Calu3 (cell line): Measurements from ENCODE around the gene ASAH2B. TPM values are rescaled to one million over a fixed set of nuclear protein-coding genes. Genes with fewer than 3 reads are reported as not detected.
"Not testable (repeated sequence)": the region's sequence is repeated elsewhere in the genome, so short reads cannot be mapped to it uniquely, and the experiment has no call there.

ENCODE experiments used
- Bru-seq: library from RNA; stranded (reverse); fragments of 400-500 nt; gene quantifications from one replicate; lab custom pipeline; 2021; lab: Mats Ljungman, UMichigan
- BruChase-seq, 2 experiments: library from RNA; stranded (reverse); fragments of 400-500 nt; gene quantifications; one replicate each; lab custom pipeline; 2021; lab: Mats Ljungman, UMichigan
- BruUV-seq: library from RNA; stranded (reverse); fragments of 400-500 nt; replicated peaks from 2 replicates; lab custom pipeline; 2021; lab: Mats Ljungman, UMichigan
- CTCF ChIA-PET: fragments of 300-600 bp; sonication (Branson Sonifier 250); formaldehyde crosslinking; loops from one replicate; lab custom pipeline; 2022; ENCODE audit warnings: antibody characterized with exemption; lab: Charles Lee
- DNase-seq: peaks from one replicate; pipeline ENCODE4 v3.0.0; 2022
- H3K27ac Mint-ChIP-seq: one replicate; pipeline ENCODE4 v1.8.0; 2022; ENCODE audit warnings: mixed read lengths; ENCODE audit not compliant: unreplicated experiment
- H3K27me3 Mint-ChIP-seq: one replicate; pipeline ENCODE4 v1.8.0; 2022; ENCODE audit warnings: mixed read lengths; ENCODE audit not compliant: unreplicated experiment
- H3K36me3 Mint-ChIP-seq: one replicate; pipeline ENCODE4 v1.8.0; 2022; ENCODE audit warnings: mild to moderate bottlenecking, moderate library complexity, mixed read lengths; ENCODE audit not compliant: insufficient read depth, unreplicated experiment
- H3K4me1 Mint-ChIP-seq: one replicate; pipeline ENCODE4 v1.8.0; 2022; ENCODE audit warnings: mild to moderate bottlenecking, low read depth, mixed read lengths; ENCODE audit not compliant: unreplicated experiment
- H3K4me3 Mint-ChIP-seq: one replicate; pipeline ENCODE4 v1.8.0; 2022; ENCODE audit warnings: mild to moderate bottlenecking, low read depth, moderate library complexity, mixed read lengths; ENCODE audit not compliant: unreplicated experiment
- H3K9me3 Mint-ChIP-seq: one replicate; pipeline ENCODE4 v1.8.0; 2022; ENCODE audit warnings: low read depth, mixed read lengths; ENCODE audit not compliant: unreplicated experiment
- intact Hi-C: fragments of 100-400 bp; cut with micrococcal nuclease; formaldehyde crosslinking; loops from one replicate; pipeline ENCODE4 v1.10.0; 2022; ENCODE audit not compliant: unreplicated experiment
- long read RNA-seq: library from polyadenylated mRNA; stranded (forward); transcript quantifications from one replicate; pipeline ENCODE4 v2.0.0, GENCODE V29; 2022
- total RNA-seq: library from RNA; stranded (reverse); gene quantifications from 2 replicates; pipeline ENCODE4 v1.2.3, GENCODE V29; 2022
- TF ChIP-seq, protein P1 (sequence below): fragments of 200-600 bp; IDR thresholded peaks from one replicate; pipeline ENCODE4 v1.8.0; 2022; ENCODE audit warnings: antibody characterized with exemption; ENCODE audit not compliant: unreplicated experiment

The ASAH2B gene
- total RNA-seq (4.1 and 5.4 TPM in 2 replicates), Bru-seq, nascent RNA (percentile 60 among the genes with signal in this experiment), BruChase-seq, experiment 1, labeled RNA remaining after a 6-hour chase (percentile 48 among the genes with signal in this experiment), BruChase-seq, experiment 2, labeled RNA remaining after a 2-hour chase (percentile 56 among the genes with signal in this experiment)
- long read RNA-seq, full-length matches to known transcripts: 7 of 7 reads
- long read RNA-seq, partial matches to known transcripts: 0 of 7 reads
- long read RNA-seq, other reads (novel, unspliced or antisense): 0 of 7 reads

DNA sequence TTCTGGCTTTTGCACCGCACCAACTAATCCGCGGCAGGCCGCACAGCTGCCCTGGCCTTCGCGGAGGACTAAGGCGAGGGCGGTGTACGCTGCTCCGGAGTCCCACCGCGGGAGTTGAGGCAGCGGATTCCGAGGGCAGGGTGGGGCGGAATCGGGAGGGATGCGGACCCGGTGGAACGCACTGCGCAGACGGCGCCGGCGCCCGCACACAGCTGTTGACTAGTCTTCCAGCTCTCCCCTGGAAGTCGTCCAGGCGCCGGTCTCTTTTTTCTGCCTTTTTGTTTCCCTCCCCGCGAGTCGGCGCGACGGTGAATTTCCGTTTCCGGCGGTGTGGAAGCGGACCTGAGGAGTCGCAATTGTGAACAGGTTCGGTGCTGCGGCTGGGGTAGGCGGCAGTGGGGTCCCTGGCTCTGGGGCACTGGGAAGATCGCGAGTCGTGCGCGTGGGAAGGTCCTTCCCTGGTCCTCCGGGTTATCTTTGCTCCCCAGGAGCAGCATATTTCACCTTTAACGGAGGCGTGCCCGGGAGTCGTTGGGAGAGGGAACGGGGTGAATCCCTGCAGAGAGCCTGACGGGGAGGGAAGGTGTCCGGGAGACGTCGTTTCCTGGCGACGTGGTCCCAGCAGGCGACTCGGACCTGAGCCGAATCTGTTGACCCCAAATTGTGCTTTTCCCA is at the start of gene ASAH2B:
ASAH2B (plus strand) TSS at position 319 of the 675 bp plus-strand sequence. CDS start 5,195 bp downstream, outside the sequence.
- peak within 1 kb of the TSS; percentile 91 for H3K27ac Mint-ChIP-seq
- H3K27me3 Mint-ChIP-seq: peaks cover 14% of the 10 kb centered on the region
- TF ChIP-seq, protein P1, sequence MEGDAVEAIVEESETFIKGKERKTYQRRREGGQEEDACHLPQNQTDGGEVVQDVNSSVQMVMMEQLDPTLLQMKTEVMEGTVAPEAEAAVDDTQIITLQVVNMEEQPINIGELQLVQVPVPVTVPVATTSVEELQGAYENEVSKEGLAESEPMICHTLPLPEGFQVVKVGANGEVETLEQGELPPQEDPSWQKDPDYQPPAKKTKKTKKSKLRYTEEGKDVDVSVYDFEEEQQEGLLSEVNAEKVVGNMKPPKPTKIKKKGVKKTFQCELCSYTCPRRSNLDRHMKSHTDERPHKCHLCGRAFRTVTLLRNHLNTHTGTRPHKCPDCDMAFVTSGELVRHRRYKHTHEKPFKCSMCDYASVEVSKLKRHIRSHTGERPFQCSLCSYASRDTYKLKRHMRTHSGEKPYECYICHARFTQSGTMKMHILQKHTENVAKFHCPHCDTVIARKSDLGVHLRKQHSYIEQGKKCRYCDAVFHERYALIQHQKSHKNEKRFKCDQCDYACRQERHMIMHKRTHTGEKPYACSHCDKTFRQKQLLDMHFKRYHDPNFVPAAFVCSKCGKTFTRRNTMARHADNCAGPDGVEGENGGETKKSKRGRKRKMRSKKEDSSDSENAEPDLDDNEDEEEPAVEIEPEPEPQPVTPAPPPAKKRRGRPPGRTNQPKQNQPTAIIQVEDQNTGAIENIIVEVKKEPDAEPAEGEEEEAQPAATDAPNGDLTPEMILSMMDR: no peak
- H3K4me1 Mint-ChIP-seq: no peaks in the 10 kb centered on the region
- peaks cover 16% of the 10 kb centered on the region for H3K36me3 Mint-ChIP-seq
- CTCF ChIA-PET: no interaction called here
- DNase-seq: peak; percentile 78
- BruUV-seq: no TSS peak
- no peaks in the 10 kb centered on the region for H3K9me3 Mint-ChIP-seq
- intact Hi-C loops: no loop called here
- H3K4me3 Mint-ChIP-seq: peak within 1 kb of the TSS; percentile 98

DNA sequence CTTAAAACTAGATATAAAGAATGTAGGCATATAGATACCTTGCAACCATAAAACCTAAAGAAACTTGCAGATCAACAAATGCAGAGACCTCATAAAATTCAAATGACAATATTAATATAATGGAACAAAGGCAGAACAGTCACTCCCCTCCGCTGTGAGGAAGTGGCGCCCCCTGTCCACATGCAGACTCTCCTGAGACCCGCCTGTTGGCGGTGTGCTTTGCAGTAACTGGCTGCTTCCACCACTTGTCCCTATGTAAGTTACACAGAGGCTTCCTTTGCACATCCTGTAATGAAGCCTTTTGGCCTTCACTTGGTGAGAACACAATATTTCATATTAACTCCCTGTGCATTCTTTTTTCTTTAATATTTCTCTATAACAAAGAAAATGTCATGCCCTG is 41.9 kb upstream of the ASAH2B start:
- CTCF ChIA-PET, H3K4me3 Mint-ChIP-seq, H3K36me3 Mint-ChIP-seq, intact Hi-C loops, H3K27ac Mint-ChIP-seq, DNase-seq, H3K4me1 Mint-ChIP-seq, H3K9me3 Mint-ChIP-seq, BruUV-seq: not testable (repeated sequence)
- peaks cover 26% of the 10 kb centered on the region for H3K27me3 Mint-ChIP-seq

DNA sequence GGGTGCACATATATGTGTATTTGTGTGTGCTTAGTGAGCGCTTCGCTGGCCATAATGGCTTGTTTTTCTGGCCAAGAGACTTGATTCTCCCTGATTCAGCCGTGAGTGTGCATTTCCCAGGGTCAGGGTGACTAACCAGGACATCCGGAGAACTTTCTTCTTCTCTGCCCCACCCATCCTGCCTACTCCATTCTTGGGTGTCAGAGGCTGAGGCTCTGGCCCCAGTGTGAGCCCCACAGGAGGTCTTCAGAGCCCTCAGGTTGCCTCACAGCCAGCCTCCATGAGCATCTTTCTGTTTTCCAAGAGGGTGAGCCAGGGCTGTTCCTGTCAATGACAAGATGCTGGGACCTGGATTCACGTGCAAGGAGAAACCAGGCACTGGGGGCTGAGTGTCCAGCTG is 37.8 kb upstream of the ASAH2B start:
- DNase-seq, H3K27ac Mint-ChIP-seq, H3K36me3 Mint-ChIP-seq, H3K4me1 Mint-ChIP-seq, H3K4me3 Mint-ChIP-seq, intact Hi-C loops, BruUV-seq, H3K9me3 Mint-ChIP-seq, H3K27me3 Mint-ChIP-seq, CTCF ChIA-PET: not testable (repeated sequence)

DNA sequence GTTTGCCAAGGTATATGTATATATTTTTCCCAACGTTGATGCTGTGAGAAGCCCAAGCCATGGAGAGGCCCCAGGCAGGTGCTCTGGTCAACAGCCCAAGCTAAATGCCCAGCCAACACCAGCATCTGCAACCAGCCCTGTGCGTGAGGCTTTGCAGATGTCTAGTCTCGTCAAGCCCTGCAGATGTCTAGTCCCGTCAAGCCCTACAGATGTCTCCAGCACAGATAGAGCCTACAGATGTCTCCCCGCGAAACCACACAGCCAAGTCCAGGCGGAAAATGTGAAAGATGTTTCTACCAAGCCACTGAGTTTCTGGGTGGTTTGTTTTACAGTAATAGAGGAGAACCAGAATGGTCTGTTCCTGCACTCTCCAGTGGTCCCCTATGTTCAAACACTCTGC is 36.7 kb upstream of the ASAH2B start:
- CTCF ChIA-PET, H3K4me3 Mint-ChIP-seq, DNase-seq, H3K9me3 Mint-ChIP-seq, H3K4me1 Mint-ChIP-seq, H3K36me3 Mint-ChIP-seq, BruUV-seq, intact Hi-C loops, H3K27me3 Mint-ChIP-seq, H3K27ac Mint-ChIP-seq: not testable (repeated sequence)

DNA sequence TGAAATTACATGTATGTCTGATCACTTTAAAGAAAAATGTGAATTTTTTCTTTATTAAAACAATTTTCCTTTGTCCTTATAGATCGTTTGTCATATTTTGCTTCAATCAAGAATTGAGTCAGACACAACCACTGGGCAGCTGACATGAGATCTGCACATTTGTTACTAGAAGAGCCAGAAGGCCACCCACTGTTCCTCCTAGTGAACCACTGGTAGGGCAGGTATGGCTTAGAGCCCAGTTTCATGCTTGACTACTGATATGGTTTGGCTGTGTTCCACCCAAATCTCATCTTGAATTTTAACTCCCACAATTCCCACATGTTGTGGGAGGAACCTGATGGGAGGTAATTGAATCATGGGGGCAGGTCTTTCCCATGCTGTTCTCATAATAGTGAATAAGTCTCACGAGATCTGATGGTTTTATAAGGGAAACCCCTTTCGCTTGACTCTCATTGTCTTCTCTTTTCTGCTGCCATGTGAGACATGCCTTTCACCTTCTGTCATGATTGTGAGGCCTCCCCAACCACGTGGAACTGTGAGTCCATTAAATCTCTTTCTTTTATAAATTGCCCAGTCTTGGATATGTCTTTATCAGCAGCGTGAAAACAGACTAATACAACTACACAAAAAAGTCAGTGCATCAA is 35.2 kb upstream of the ASAH2B start:
- H3K4me3 Mint-ChIP-seq, H3K4me1 Mint-ChIP-seq, H3K27ac Mint-ChIP-seq, H3K9me3 Mint-ChIP-seq, DNase-seq, BruUV-seq, intact Hi-C loops, CTCF ChIA-PET, H3K27me3 Mint-ChIP-seq, H3K36me3 Mint-ChIP-seq: not testable (repeated sequence)

DNA sequence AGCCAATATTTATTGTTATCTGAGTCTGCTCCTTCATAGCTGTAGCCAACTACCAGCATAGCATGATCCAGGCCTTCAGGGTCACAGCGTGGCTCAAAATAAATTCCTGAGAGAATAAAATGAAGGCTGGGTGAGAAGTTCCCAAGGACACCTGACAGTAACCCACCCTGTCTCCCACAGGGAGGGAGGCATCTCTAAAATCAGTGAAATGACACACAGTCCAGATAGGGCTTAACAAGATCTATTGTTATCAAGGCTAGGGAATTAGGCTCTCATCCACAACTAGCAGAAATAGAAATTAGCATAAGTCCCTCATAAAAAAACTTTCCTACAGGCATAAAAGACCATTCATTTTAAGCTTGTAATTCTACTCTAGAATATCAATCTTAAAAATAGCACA is 33.7 kb upstream of the ASAH2B start:
- H3K27me3 Mint-ChIP-seq, intact Hi-C loops, H3K9me3 Mint-ChIP-seq, H3K36me3 Mint-ChIP-seq, CTCF ChIA-PET, H3K4me3 Mint-ChIP-seq, H3K4me1 Mint-ChIP-seq, BruUV-seq, H3K27ac Mint-ChIP-seq, DNase-seq: not testable (repeated sequence)

DNA sequence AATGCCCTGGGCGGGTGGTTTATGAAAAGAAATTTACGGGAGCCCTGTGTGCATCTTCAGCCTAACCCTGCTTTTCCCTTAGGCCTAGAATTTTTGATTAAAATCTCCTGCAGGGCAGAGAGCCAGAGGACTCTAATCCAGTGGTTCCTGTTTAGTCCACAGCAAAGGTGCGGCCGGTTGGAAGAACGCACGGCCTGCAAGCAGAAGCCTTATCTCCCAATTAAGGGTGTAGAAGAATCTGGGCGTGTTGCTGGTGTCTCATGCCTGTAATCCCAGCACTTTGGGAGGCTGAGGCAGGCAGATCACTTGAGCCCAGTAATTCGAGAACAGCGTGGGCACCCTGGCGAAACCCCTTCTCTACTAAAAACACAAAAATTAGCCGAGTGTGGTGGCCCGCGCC is 29.5 kb upstream of the ASAH2B start:
- DNase-seq, H3K4me1 Mint-ChIP-seq, H3K27me3 Mint-ChIP-seq, BruUV-seq, intact Hi-C loops, H3K4me3 Mint-ChIP-seq, H3K27ac Mint-ChIP-seq, CTCF ChIA-PET, H3K36me3 Mint-ChIP-seq, H3K9me3 Mint-ChIP-seq: not testable (repeated sequence)

DNA sequence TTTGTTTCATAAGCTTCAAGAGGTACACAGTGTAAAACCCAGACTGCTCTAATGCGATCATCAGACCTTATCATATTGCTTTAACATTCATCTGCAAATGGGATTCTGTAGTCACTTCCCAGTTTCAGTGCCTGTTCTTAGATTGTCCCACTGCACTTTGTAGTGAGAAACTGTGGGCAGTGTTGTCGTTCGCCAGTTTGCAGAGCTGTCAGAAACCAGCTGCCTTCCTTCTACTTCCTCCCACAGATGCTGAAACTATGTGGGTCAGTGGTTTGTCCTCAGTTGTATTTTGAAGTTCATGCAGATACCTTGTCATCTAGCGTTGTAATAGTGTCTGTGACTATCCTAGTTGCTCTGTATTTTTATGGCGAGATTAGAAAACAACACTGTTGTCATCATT is 15.9 kb upstream of the ASAH2B start:
- DNase-seq, BruUV-seq, CTCF ChIA-PET, H3K4me3 Mint-ChIP-seq, H3K36me3 Mint-ChIP-seq, H3K27ac Mint-ChIP-seq, H3K9me3 Mint-ChIP-seq, H3K4me1 Mint-ChIP-seq, intact Hi-C loops: not testable (repeated sequence)
- peaks cover 17% of the 10 kb centered on the region for H3K27me3 Mint-ChIP-seq

DNA sequence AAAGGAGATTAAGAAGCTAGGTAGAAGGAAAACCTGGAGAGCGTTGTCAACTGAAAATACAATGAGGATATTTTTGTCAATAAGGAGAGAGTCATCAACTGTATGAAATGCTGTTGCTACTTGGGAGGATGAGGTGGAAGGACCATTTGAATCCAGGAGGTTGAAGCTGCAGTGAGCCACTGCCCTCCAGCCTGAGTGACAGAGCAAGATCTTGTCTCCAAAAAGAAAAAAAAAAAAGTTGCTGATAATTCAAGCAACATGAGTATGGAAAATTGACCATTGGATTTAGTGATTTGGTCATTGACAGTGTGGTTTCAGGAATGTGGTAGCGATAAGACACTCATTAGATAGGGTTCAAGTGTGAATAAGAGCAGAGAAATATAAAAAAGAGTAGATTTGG is 11.6 kb upstream of the ASAH2B start:
- H3K9me3 Mint-ChIP-seq, H3K36me3 Mint-ChIP-seq, H3K27ac Mint-ChIP-seq, CTCF ChIA-PET, H3K4me3 Mint-ChIP-seq, DNase-seq, intact Hi-C loops, H3K4me1 Mint-ChIP-seq, BruUV-seq: not testable (repeated sequence)
- H3K27me3 Mint-ChIP-seq: peaks cover 23% of the 10 kb centered on the region
